HG03159 (cell line): ENCODE data around the gene MTMR6.
"Not testable (repeated sequence)": the region's sequence is repeated elsewhere in the genome, so short reads cannot be mapped to it uniquely, and the experiment has no call there.

ENCODE experiments used
- ATAC-seq: cut with Tn5 transposase; IDR thresholded peaks from one replicate; pipeline ENCODE4 v1.9.1; 2021; ENCODE audit warnings: mild to moderate bottlenecking, moderate library complexity; ENCODE audit not compliant: unreplicated experiment

MTMR6 gene

GRCh38 chr13:25286969-25287961, at the start of gene MTMR6:
TSS of gene MTMR6 (minus strand) at chr13:25287488. CDS start at chr13:25287247, 241 bp downstream.
- ATAC-seq, result peak; percentile 97

GRCh38 chr13:25335856-25336255, 48.6 kb upstream of the MTMR6 start:
- ATAC-seq, result no peak

GRCh38 chr13:25330541-25330940, 43.3 kb upstream of the MTMR6 start:
- ATAC-seq, result no peak

GRCh38 chr13:25329706-25330105, 42.4 kb upstream of the MTMR6 start:
- no peak for ATAC-seq

- ATAC-seq, result no peak
These were observed 36.8 kb upstream of the MTMR6 start for GRCh38 chr13:25324100-25324499.

- ATAC-seq, result no peak
These were observed 32.5 kb upstream of the MTMR6 start for GRCh38 chr13:25319771-25320170.

- not testable (repeated sequence) for ATAC-seq
These were observed 31.7 kb upstream of the MTMR6 start for GRCh38 chr13:25318946-25319345.

GRCh38 chr13:25310891-25311290, 23.6 kb upstream of the MTMR6 start:
- no peak for ATAC-seq

- no peak for ATAC-seq
These were observed 19.6 kb upstream of the MTMR6 start for GRCh38 chr13:25306671-25307464.

GRCh38 chr13:25302121-25302520, 14.8 kb upstream of the MTMR6 start:
- no peak for ATAC-seq

GRCh38 chr13:25301347-25302113, 14.2 kb upstream of the MTMR6 start, which contains the start of gene NUP58:
TSS of gene NUP58 (plus strand) at chr13:25301625. CDS start at chr13:25301774, 149 bp downstream.
- peak; percentile 99 for ATAC-seq

GRCh38 chr13:25300861-25301346, 13.6 kb upstream of the MTMR6 start:
- peak; percentile 8 for ATAC-seq

- ATAC-seq, result no peak
These were observed 8.4 kb upstream of the MTMR6 start for GRCh38 chr13:25295701-25296100.

- ATAC-seq, result no peak
These were observed 7.9 kb upstream of the MTMR6 start for GRCh38 chr13:25295228-25295627.

GRCh38 chr13:25292301-25292700, 5.0 kb upstream of the MTMR6 start:
- ATAC-seq, result no peak

- ATAC-seq, result no peak
These were observed 4.4 kb upstream of the MTMR6 start for GRCh38 chr13:25291691-25292090.

GRCh38 chr13:25288966-25289365, 1.7 kb upstream of the MTMR6 start:
- ATAC-seq, result no peak

GRCh38 chr13:25286308-25286968, 850 bp downstream of the MTMR6 start:
- peak; percentile 36 for ATAC-seq

- peak; percentile 7 for ATAC-seq
These were observed 5.4 kb downstream of the MTMR6 start for GRCh38 chr13:25281935-25282332.
